KMS-11 (cell line): ENCODE data around the gene POU2AF3.

Experiments used
- H2AFZ ChIP-seq: fragments of 200-600 bp; sonication (generic); 2 replicates; pipeline ENCODE4 v1.6.1; 2016; ENCODE audit warnings: antibody characterized with exemption, mixed run types, low read depth
- H3K27ac ChIP-seq: fragments of 200-600 bp; sonication (generic); 2 replicates; pipeline ENCODE4 v1.6.1; 2016; ENCODE audit warnings: mild to moderate bottlenecking, mixed run types
- H3K27me3 ChIP-seq: fragments of 200-600 bp; sonication (generic); 2 replicates; pipeline ENCODE4 v1.6.1; 2017; ENCODE audit warnings: mild to moderate bottlenecking, low read depth, mixed run types, moderate library complexity; ENCODE audit not compliant: insufficient read depth
- H3K36me3 ChIP-seq: fragments of 200-600 bp; sonication (generic); 2 replicates; pipeline ENCODE4 v1.6.1; 2017; ENCODE audit warnings: mild to moderate bottlenecking, mixed run types; ENCODE audit not compliant: insufficient read depth
- H3K4me1 ChIP-seq: fragments of 200-600 bp; sonication (generic); 2 replicates; pipeline ENCODE4 v1.6.1; 2016; ENCODE audit warnings: mild to moderate bottlenecking, low read depth, mixed run types; ENCODE audit not compliant: poor library complexity, severe bottlenecking
- H3K4me2 ChIP-seq: fragments of 200-600 bp; sonication (generic); 2 replicates; pipeline ENCODE4 v1.7.0; 2016; ENCODE audit warnings: mild to moderate bottlenecking, mixed run types
- H3K4me3 ChIP-seq: fragments of 200-600 bp; sonication (generic); IDR thresholded peaks from 2 replicates; pipeline ENCODE4 v1.6.1; 2017; ENCODE audit warnings: low read depth, low read length, mixed read lengths; ENCODE audit not compliant: insufficient read depth
- H3K79me2 ChIP-seq: fragments of 200-600 bp; sonication (generic); 2 replicates; pipeline ENCODE4 v1.6.1; 2016; ENCODE audit warnings: low read depth, mixed run types; ENCODE audit not compliant: insufficient read depth
- H3K9ac ChIP-seq: fragments of 200-600 bp; sonication (generic); 2 replicates; pipeline ENCODE4 v1.6.1; 2016; ENCODE audit warnings: mild to moderate bottlenecking, mixed run types
- H4K20me1 ChIP-seq: fragments of 200-600 bp; sonication (generic); 2 replicates; pipeline ENCODE4 v1.6.1; 2016; ENCODE audit warnings: mild to moderate bottlenecking, mixed run types; ENCODE audit not compliant: insufficient read depth
- TF ChIP-seq, protein P1 (sequence below): fragments of 200-600 bp; sonication (generic); conservative IDR thresholded peaks from 2 replicates; pipeline ENCODE4 v1.6.1; 2017; ENCODE audit warnings: low read depth, mild to moderate bottlenecking, antibody characterized with exemption, low read length, moderate library complexity, mixed read lengths

POU2AF3 gene

DNA sequence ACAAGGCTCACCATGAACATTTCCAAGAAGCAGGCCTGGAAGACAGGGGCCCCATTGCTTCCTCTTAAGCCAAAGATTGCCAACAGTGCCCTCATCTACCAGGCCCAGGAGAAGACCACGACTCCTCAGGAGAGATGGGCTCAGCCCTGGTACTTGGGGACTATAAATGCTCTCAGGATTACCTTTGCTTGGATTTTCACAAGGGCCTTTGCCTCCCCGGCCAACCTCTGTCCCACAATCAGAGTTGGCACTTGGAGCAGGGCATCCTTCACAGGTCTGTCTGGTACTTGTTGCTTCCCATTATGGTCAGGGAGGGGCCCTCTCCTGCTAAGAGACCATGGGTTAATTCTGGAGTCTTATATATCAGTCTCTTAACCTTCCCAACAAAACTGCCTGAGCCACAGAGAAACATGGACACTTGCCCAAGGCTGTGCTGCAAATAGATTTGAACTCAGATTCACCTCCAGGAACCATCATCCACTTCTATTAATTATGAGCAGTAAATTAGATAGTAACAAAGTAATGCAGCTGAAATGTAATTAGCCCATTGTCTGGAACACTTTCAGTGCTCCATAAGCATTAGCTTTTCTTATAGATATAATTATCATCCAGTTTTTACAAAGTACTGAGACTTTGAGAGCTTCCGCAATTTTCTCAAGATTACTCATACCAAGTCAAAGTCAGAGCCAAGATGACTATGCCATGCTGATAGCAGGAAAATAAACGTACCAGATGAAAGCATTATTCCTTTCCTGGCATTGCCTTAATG, 33.5 kb downstream of the POU2AF3 start:
- Histone ChIP-seq H3K4me2 (no peak overlapping the region), H3K27me3 (no peaks in the 10 kb centered on the region), H4K20me1 (no peaks in the 10 kb centered on the region), H3K36me3 (no peaks in the 10 kb centered on the region), H3K4me1 (no peaks in the 10 kb centered on the region), H2AFZ (no peak overlapping the region), H3K9ac (no peak overlapping the region), H3K27ac (no peak overlapping the region), H3K4me3 (no peak overlapping the region), H3K79me2 (no peaks in the 10 kb centered on the region)
- TF ChIP-seq, protein P1, sequence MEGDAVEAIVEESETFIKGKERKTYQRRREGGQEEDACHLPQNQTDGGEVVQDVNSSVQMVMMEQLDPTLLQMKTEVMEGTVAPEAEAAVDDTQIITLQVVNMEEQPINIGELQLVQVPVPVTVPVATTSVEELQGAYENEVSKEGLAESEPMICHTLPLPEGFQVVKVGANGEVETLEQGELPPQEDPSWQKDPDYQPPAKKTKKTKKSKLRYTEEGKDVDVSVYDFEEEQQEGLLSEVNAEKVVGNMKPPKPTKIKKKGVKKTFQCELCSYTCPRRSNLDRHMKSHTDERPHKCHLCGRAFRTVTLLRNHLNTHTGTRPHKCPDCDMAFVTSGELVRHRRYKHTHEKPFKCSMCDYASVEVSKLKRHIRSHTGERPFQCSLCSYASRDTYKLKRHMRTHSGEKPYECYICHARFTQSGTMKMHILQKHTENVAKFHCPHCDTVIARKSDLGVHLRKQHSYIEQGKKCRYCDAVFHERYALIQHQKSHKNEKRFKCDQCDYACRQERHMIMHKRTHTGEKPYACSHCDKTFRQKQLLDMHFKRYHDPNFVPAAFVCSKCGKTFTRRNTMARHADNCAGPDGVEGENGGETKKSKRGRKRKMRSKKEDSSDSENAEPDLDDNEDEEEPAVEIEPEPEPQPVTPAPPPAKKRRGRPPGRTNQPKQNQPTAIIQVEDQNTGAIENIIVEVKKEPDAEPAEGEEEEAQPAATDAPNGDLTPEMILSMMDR = no peak

DNA sequence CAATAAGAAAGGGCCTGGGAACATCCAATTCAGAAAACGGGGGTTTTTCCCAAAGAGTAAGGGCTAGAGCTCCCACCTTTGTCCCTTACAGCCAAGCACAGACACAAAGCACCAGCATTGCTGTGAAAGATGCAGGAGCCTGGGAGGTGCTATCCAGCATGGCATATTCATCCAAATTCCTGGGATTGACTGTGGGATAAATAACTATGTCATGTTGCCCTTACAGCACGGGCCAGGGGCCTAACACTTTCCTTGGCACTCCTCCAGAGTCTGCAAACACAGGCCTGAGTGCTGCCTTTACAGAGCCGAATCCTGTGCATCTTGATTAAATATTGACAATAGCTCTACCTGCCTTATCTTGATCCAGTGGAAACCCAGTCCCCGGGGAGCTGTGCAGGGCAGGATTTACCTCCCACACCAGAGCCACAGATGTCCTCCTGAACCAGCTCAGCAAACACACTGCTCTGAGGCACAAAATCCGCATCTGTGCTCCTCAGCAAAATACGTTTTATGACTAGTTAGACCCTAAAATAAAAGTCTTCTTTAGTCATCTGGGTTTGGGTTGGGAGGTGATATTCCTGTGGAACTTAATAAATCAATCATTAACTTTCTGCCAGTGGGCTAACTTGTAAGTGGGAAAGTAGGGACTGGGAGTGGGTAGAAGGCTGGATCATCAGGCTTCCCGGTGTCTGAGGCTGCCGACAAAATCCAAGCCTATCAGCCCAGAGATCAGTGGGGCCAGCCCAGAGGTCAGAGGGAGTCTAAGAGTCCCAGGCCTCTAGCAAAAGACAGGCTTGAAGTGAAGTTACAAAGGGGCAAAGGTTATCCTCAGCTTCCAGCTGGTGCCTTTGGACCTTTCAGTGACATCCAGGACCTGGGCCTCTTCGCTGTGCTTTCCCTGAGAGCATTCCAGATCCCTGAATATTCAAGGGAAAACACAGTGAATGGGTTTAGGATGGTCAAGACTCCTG, 36.5 kb downstream of the POU2AF3 start:
- Histone ChIP-seq H2AFZ (no peak overlapping the region), H3K4me1 (no peaks in the 10 kb centered on the region), H3K9ac (no peak overlapping the region), H3K27me3 (no peaks in the 10 kb centered on the region), H3K4me3 (no peak overlapping the region), H3K27ac (no peak overlapping the region), H3K4me2 (no peak overlapping the region), H3K36me3 (no peaks in the 10 kb centered on the region), H3K79me2 (no peaks in the 10 kb centered on the region), H4K20me1 (no peaks in the 10 kb centered on the region)
- TF ChIP-seq, protein P1 = no peak

DNA sequence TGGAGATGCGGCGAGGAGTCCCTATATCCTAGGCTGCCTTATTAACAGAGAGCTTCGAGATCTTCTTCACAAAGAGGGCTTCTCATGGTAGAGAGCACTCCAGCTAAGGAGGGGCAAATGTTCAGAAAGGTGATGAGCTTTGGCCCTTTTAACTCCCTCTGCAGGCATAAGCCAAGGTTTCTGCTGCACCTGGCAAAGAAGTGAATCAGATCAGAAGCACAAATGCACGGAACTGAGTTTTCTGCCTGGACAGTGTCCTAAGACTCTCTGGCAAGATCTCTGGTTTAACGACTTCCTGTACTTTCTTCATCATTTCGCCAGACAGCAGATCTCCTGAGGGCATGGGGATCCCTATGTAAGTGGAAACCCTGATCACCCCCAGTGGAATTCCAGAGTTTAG, 37.2 kb downstream of the POU2AF3 start:
- Histone ChIP-seq H3K36me3 (no peaks in the 10 kb centered on the region), H3K27me3 (no peaks in the 10 kb centered on the region), H3K4me3 (no peak overlapping the region), H2AFZ (no peak overlapping the region), H3K27ac (no peak overlapping the region), H3K9ac (no peak overlapping the region), H3K4me2 (no peak overlapping the region), H3K79me2 (no peaks in the 10 kb centered on the region), H3K4me1 (no peaks in the 10 kb centered on the region), H4K20me1 (no peaks in the 10 kb centered on the region)
- TF ChIP-seq, protein P1 = no peak

DNA sequence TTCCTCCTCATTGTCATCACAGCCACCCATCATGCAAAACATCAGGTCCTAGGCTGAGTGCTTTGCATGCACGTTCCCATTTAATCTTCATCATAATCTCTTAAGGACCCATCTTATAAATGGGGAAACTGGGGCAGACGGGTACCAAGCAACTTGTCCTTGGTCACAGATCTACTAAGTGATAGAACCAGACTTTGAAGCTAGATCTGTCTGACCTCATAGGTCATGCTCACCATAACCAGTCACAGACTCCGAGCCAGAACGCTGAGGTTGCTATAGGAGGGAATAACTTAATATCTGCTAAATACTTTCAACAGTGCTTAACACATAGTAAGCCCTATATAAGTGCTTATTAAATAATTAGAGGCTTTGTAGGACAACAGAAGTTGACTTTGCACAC, 37.7 kb downstream of the POU2AF3 start:
- H2AFZ ChIP-seq = no peak overlapping the region
- H3K27me3 ChIP-seq = no peaks in the 10 kb centered on the region
- no peak overlapping the region for H3K4me2 ChIP-seq
- H3K79me2 ChIP-seq = no peaks in the 10 kb centered on the region
- TF ChIP-seq, protein P1 = no peak
- H3K4me3 ChIP-seq = no peak overlapping the region
- no peaks in the 10 kb centered on the region for H3K36me3 ChIP-seq
- no peak overlapping the region for H3K27ac ChIP-seq
- H4K20me1 ChIP-seq = no peaks in the 10 kb centered on the region
- H3K9ac ChIP-seq = no peak overlapping the region
- H3K4me1 ChIP-seq = no peaks in the 10 kb centered on the region
